GM18870 (cell line): ENCODE results near the gene TENM3.

Source experiments
- ATAC-seq: cut with Tn5 transposase; IDR thresholded peaks from one replicate; pipeline ENCODE4 v1.9.1; 2021; ENCODE audit warnings: moderate library complexity; ENCODE audit not compliant: unreplicated experiment

TENM3 gene

GRCh38 chr4:182324282-182324681 is 81.1 kb downstream of the TENM3 start:
- ATAC-seq = no peak

- ATAC-seq = no peak
Observed at GRCh38 chr4:182325397-182325796, 82.2 kb downstream of the TENM3 start.

GRCh38 chr4:182325848-182326255 is 82.7 kb downstream of the TENM3 start:
- ATAC-seq = no peak

- no peak for ATAC-seq
Observed at GRCh38 chr4:182328505-182328904, 85.3 kb downstream of the TENM3 start.

- no peak for ATAC-seq
Observed at GRCh38 chr4:182337366-182337765, 94.2 kb downstream of the TENM3 start.

- ATAC-seq = no peak
Observed at GRCh38 chr4:182338063-182338462, 94.9 kb downstream of the TENM3 start.

GRCh38 chr4:182338746-182339145 is 95.5 kb downstream of the TENM3 start:
- no peak for ATAC-seq

- no peak for ATAC-seq
Observed at GRCh38 chr4:182339221-182339641, 96.0 kb downstream of the TENM3 start.

- ATAC-seq = no peak
Observed at GRCh38 chr4:182343453-182343852, 100.3 kb downstream of the TENM3 start.

GRCh38 chr4:182344968-182345367 is 101.8 kb downstream of the TENM3 start:
- no peak for ATAC-seq

GRCh38 chr4:182346250-182346649 is 103.0 kb downstream of the TENM3 start:
- ATAC-seq = no peak

- ATAC-seq = no peak
Observed at GRCh38 chr4:182346675-182347375, 103.6 kb downstream of the TENM3 start.

GRCh38 chr4:182348779-182349326 is 105.7 kb downstream of the TENM3 start:
- no peak for ATAC-seq

GRCh38 chr4:182350041-182350440 is 106.8 kb downstream of the TENM3 start:
- no peak for ATAC-seq

GRCh38 chr4:182351485-182351884 is 108.3 kb downstream of the TENM3 start:
- no peak for ATAC-seq

GRCh38 chr4:182354106-182354505 is 110.9 kb downstream of the TENM3 start:
- no peak for ATAC-seq

GRCh38 chr4:182354867-182355266 is 111.7 kb downstream of the TENM3 start:
- no peak for ATAC-seq

- ATAC-seq = no peak
Observed at GRCh38 chr4:182367153-182367552, 124.0 kb downstream of the TENM3 start.

- no peak for ATAC-seq
Observed at GRCh38 chr4:182369211-182369610, 126.0 kb downstream of the TENM3 start.

- ATAC-seq = no peak
Observed at GRCh38 chr4:182370491-182370890, 127.3 kb downstream of the TENM3 start.

GRCh38 chr4:182380771-182381181 is 137.6 kb downstream of the TENM3 start:
- ATAC-seq = no peak

- no peak for ATAC-seq
Observed at GRCh38 chr4:182382941-182383340, 139.7 kb downstream of the TENM3 start.

- ATAC-seq = no peak
Observed at GRCh38 chr4:182384631-182385091, 141.5 kb downstream of the TENM3 start.
